Posterior cingulate gyrus (tissue), 11 donors: ENCODE results near the gene POU6F2.
"Not testable (repeated sequence)": the region's sequence is repeated elsewhere in the genome, so short reads cannot be mapped to it uniquely, and the experiment has no call there.

Source experiments
- DNase-seq, 10 donors: peaks; one replicate each; pipeline versions ENCODE4 v3.0.0 to v3.0.0-alpha.2; 2020 to 2021; ENCODE audit warnings: mixed read lengths in 3 of 10
- intact Hi-C: fragments of 100-400 bp; cut with DNase I; formaldehyde crosslinking; loops from one replicate; pipeline ENCODE4 v1.15.1; 2023

The POU6F2 gene

GRCh38 chr7:39293056-39293823 is 315.5 kb downstream of the POU6F2 start:
- DNase-seq = no peak
- intact Hi-C loops = no loop called here

- intact Hi-C loops = no loop called here
- DNase-seq = no peak
These were observed 316.3 kb downstream of the POU6F2 start for GRCh38 chr7:39294022-39294421.

- intact Hi-C loops = no loop called here
- no peak for DNase-seq
These were observed 318.1 kb downstream of the POU6F2 start for GRCh38 chr7:39295796-39296195.

- intact Hi-C loops = no loop called here
- DNase-seq = no peak
These were observed 322.0 kb downstream of the POU6F2 start for GRCh38 chr7:39299695-39300094.

- intact Hi-C loops = no loop called here
- no peak for DNase-seq
These were observed 322.6 kb downstream of the POU6F2 start for GRCh38 chr7:39300276-39300675.

- intact Hi-C loops = no loop called here
- DNase-seq = no peak
These were observed 323.8 kb downstream of the POU6F2 start for GRCh38 chr7:39301543-39301942.

GRCh38 chr7:39304178-39304577 is 326.5 kb downstream of the POU6F2 start:
- intact Hi-C loops = no loop called here
- no peak for DNase-seq

GRCh38 chr7:39304668-39305405 is 327.1 kb downstream of the POU6F2 start:
- no peak for DNase-seq
- intact Hi-C loops = no loop called here

GRCh38 chr7:39306016-39306570 is 328.4 kb downstream of the POU6F2 start:
- intact Hi-C loops = no loop called here
- no peak for DNase-seq

GRCh38 chr7:39310699-39311098 is 333.0 kb downstream of the POU6F2 start:
- DNase-seq = no peak
- intact Hi-C loops = no loop called here

- DNase-seq = no peak
- intact Hi-C loops = no loop called here
These were observed 334.7 kb downstream of the POU6F2 start for GRCh38 chr7:39312254-39312989.

- intact Hi-C loops = no loop called here
- DNase-seq = no peak
These were observed 335.7 kb downstream of the POU6F2 start for GRCh38 chr7:39313376-39313775.

GRCh38 chr7:39313974-39314373 is 336.3 kb downstream of the POU6F2 start:
- no peak for DNase-seq

GRCh38 chr7:39317107-39317506 is 339.4 kb downstream of the POU6F2 start:
- intact Hi-C loops = no loop called here

More at GRCh38 chr7:39313974-39314373, 336.3 kb downstream of the POU6F2 start:
- intact Hi-C loops = no loop called here

GRCh38 chr7:39317896-39318295 is 340.2 kb downstream of the POU6F2 start:
- DNase-seq = no peak
- intact Hi-C loops = no loop called here

More at GRCh38 chr7:39317107-39317506, 339.4 kb downstream of the POU6F2 start:
- no peak for DNase-seq

- DNase-seq = no peak
- intact Hi-C loops = no loop called here
These were observed 343.5 kb downstream of the POU6F2 start for GRCh38 chr7:39321245-39321644.

GRCh38 chr7:39321909-39322498 is 344.3 kb downstream of the POU6F2 start:
- DNase-seq = no peak
- intact Hi-C loops = no loop called here

- no peak for DNase-seq
- intact Hi-C loops = no loop called here
These were observed 346.5 kb downstream of the POU6F2 start for GRCh38 chr7:39324139-39324760.

- intact Hi-C loops, DNase-seq: not testable (repeated sequence)
These were observed 353.9 kb downstream of the POU6F2 start for GRCh38 chr7:39331607-39332006.

- intact Hi-C loops = no loop called here
- no peak for DNase-seq
These were observed 354.4 kb downstream of the POU6F2 start for GRCh38 chr7:39332142-39332541.
